T-helper 9 cell (primary cell): Measurements from ENCODE around the gene CTSS.
"Not testable (repeated sequence)": the region's sequence is repeated elsewhere in the genome, so short reads cannot be mapped to it uniquely, and the experiment has no call there.

Experiments
- DNase-seq: peaks from one replicate; pipeline ENCODE4 v3.0.0-alpha.2; 2020

The CTSS gene

DNA sequence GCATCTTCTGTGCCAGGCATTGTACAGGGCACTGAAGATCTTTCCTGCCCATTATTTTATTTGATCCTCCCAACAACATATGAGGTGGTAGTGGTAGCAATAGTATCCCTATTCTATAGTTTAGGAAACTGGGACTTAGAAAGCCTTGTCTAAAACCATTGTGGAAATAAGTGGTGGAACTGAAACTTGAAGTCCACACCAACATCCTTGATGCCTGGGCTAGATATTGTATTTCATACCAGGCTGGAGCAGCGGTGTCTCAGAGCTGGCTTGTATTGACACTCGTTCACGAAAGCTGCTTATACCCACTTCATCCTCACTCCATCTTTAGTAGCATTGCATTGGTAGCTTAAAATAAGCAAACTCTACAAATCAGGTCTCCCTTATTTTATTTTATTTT, 9.7 kb upstream of the CTSS start:
- no peak for DNase-seq

- no peak for DNase-seq
Measured at GRCh38 chr1:150772326-150772725, 6.7 kb upstream of the CTSS start.

DNA sequence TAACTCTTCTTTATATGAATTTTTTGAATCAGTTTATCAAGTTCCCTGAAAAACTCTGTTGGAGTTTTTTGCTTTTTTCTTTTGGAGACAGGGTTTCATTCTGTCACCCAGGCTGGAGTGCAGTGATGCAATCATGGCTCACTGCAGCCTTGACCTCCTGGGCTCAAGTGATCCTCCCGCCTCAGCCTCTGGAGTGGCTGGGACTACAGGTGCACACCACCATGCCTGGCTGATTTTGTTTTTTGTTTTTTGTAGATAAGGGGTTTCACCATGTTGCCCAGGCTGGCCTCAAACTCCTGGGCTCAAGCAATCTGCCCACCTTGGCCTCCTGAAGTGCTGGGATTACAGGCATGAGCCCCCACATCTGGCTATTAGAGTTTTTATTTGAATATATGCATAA, 2.1 kb upstream of the CTSS start:
- not testable (repeated sequence) for DNase-seq

DNA sequence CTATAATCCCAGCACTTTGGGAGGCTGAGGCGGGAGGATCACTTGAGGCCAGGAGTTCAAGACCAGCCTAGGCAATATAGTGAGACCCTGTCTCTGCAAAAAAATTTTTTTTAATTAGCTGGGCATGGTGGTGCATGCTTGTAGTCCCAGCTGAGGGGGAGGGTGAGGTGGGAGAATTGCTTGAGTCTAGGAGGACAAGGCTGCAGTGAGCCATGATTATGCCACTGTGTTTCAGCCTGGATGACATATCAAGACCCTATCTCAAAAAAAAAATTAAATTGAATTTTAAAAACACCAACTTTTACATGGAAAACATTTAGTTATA, 361 bp upstream of the CTSS start:
- not testable (repeated sequence) for DNase-seq

- DNase-seq, result no peak
Measured at GRCh38 chr1:150764617-150765101, 919 bp downstream of the CTSS start.

GRCh38 chr1:150763018-150763417, 2.6 kb downstream of the CTSS start:
- no peak for DNase-seq

- no peak for DNase-seq
Measured at GRCh38 chr1:150762552-150762951, 3.0 kb downstream of the CTSS start.

GRCh38 chr1:150761801-150762200, 3.8 kb downstream of the CTSS start:
- no peak for DNase-seq

GRCh38 chr1:150760013-150760412, 5.6 kb downstream of the CTSS start:
- no peak for DNase-seq

- no peak for DNase-seq
Measured at GRCh38 chr1:150753416-150753815, 12.2 kb downstream of the CTSS start.

GRCh38 chr1:150751443-150751842, 14.1 kb downstream of the CTSS start:
- no peak for DNase-seq

- no peak for DNase-seq
Measured at GRCh38 chr1:150749720-150750311, 15.8 kb downstream of the CTSS start.

- no peak for DNase-seq
Measured at GRCh38 chr1:150748878-150749719, 16.5 kb downstream of the CTSS start.

GRCh38 chr1:150730130-150730721, 35.4 kb downstream of the CTSS start:
- no peak for DNase-seq

DNA sequence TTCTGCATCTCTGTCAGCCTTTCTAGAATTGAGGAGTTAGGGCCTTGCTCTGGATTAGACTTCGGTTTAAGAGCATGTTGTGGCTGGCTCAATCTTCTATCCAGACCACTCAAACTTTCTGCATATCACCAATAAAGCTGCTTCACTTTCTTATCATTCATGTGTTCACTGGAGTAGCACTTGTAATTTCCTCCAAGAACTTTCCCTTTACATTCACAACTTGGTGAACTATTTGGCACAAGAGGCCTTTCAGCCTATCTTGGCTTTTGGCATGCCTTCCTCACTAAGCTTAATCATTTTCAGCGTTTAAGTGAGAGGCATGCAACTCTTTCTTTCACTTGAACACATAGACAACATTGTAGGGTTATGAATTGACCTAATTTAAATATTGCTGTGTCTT, 41.2 kb downstream of the CTSS start:
- no peak for DNase-seq

DNA sequence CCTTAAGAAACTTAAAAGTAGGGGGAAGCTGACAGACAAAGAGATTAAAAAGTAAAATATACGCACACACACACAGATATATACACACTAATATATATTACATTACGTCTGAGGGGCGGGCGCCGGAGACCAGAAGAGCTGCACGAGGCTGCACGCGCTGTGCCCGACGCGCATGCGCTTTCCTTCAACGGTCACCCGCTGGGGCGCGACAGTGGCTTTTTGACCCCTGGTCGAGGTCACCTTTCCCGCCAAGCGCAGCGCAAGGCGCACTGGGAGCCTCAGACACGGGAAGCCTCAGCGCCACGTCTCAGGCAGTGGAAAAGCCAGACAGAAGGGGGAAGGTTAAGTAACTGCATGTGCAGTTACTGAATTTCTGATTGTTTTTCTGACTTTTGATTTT, 44.9 kb downstream of the CTSS start, which contains the start of gene HORMAD1:
TSS of gene HORMAD1 (minus strand) at position 193 of the 400 bp plus-strand sequence. CDS start 1,390 bp downstream, outside the sequence.
- DNase-seq, result no peak

GRCh38 chr1:150720098-150720497, 45.5 kb downstream of the CTSS start:
- no peak for DNase-seq

GRCh38 chr1:150718225-150718891, 47.2 kb downstream of the CTSS start:
- no peak for DNase-seq

DNA sequence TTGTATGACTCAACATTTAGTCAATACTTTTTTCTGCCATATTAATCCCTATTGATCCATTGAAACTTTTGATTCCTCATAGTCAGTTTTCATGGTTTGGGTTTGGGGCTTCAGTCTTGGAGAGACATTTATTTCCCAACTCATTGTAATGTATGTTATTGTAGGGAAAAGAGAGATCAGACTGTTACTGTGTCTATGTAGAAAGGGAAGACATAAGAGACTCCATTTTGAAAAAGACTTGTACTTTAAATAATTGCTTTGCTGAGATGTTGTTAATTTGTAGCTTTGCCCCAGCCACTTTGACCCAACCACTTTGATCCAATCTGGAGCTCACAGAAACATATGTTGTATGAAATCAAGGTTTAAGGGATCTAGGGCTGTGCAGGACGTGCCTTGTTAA, 56.5 kb downstream of the CTSS start:
- not testable (repeated sequence) for DNase-seq

DNA sequence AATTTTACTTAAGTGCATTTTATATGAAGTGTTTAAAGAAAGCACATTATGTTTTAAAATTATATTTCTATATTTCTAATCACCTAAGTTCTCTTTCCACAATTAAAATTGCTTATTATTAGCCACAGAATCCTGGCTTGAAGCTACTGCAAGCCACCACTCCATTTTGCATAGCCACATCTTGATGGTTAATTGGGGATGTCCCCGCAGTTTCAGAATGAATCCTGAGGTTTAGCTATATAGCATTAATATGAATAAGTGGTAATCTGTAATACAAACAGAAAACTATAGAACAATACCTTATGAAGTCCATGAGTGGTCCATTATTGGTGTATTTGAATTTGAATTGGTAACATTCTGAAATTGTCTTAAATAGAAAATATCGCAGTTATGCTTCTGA, 57.0 kb downstream of the CTSS start:
- no peak for DNase-seq

- no peak for DNase-seq
Measured at GRCh38 chr1:150706091-150706490, 59.5 kb downstream of the CTSS start.

- DNase-seq, result no peak
Measured at GRCh38 chr1:150703427-150703826, 62.2 kb downstream of the CTSS start.
